GM23338 (cell line): ENCODE data around the gene UVRAG. TPM values are rescaled to one million over a fixed set of nuclear protein-coding genes. Genes with fewer than 3 reads are reported as not detected.

ENCODE experiments used
- ATAC-seq: fragments of 200-7000 bp; cut with Tn5 transposase; 3 replicates; pipeline ENCODE4 v1.9.1; 2020
- DNase-seq: peaks from one replicate; pipeline ENCODE4 v3.0.0-alpha.2; 2015; ENCODE audit warnings: low spot score
- H2AFZ ChIP-seq: fragments of 200-600 bp; sonication (generic); 2 replicates; pipeline ENCODE4 v1.8.0; 2016; ENCODE audit warnings: antibody characterized with exemption, mild to moderate bottlenecking, moderate library complexity
- H3F3A ChIP-seq: fragments of 200-600 bp; sonication (generic); replicated peaks from 2 replicates; pipeline ENCODE4 v1.8.0; 2017; ENCODE audit warnings: antibody characterized with exemption, mixed run types, low read depth
- H3K27ac ChIP-seq: fragments of 200-600 bp; sonication (generic); 2 replicates; pipeline ENCODE4 v1.6.1; 2016; ENCODE audit warnings: low read depth
- H3K27me3 ChIP-seq: fragments of 200-600 bp; sonication (generic); 2 replicates; pipeline ENCODE4 v1.8.0; 2016; ENCODE audit warnings: mild to moderate bottlenecking, mixed run types, moderate library complexity; ENCODE audit not compliant: insufficient read depth
- H3K36me3 ChIP-seq: fragments of 200-600 bp; sonication (generic); 2 replicates; pipeline ENCODE4 v1.8.0; 2016; ENCODE audit warnings: mild to moderate bottlenecking; ENCODE audit not compliant: insufficient read depth
- H3K4me1 ChIP-seq: fragments of 200-600 bp; sonication (generic); 2 replicates; pipeline ENCODE4 v1.8.0; 2016; ENCODE audit warnings: mild to moderate bottlenecking, moderate library complexity; ENCODE audit not compliant: insufficient read depth
- H3K4me2 ChIP-seq: fragments of 200-600 bp; sonication (generic); 2 replicates; pipeline ENCODE4 v1.7.1; 2017; ENCODE audit warnings: mixed run types
- H3K4me3 ChIP-seq: fragments of 200-600 bp; sonication (generic); 2 replicates; pipeline ENCODE4 v1.6.1; 2016; ENCODE audit warnings: mixed run types
- H3K79me2 ChIP-seq: fragments of 200-600 bp; sonication (generic); replicated peaks from 2 replicates; pipeline ENCODE4 v1.8.0; 2017; ENCODE audit warnings: mild to moderate bottlenecking; ENCODE audit not compliant: insufficient read depth
- H3K9me2 ChIP-seq: fragments of 200-600 bp; sonication (generic); 2 replicates; pipeline ENCODE4 v1.8.0; 2017; ENCODE audit not compliant: insufficient read depth
- H4K20me1 ChIP-seq: fragments of 200-600 bp; sonication (generic); replicated peaks from 2 replicates; pipeline ENCODE4 v1.8.0; 2017; ENCODE audit warnings: mild to moderate bottlenecking; ENCODE audit not compliant: insufficient read depth
- H3K27ac Mint-ChIP-seq: 2 replicates; pipeline ENCODE4 v1.8.0; 2020; ENCODE audit warnings: inconsistent platforms, mild to moderate bottlenecking, moderate library complexity, mixed read lengths
- H3K27me3 Mint-ChIP-seq: 3 replicates; pipeline ENCODE4 v1.8.0; 2022; ENCODE audit warnings: low read depth, mild to moderate bottlenecking, moderate library complexity, mixed read lengths, inconsistent platforms; ENCODE audit not compliant: insufficient read depth, poor library complexity
- H3K36me3 Mint-ChIP-seq: 3 replicates; pipeline ENCODE4 v1.8.0; 2021; ENCODE audit warnings: low read depth, mild to moderate bottlenecking, inconsistent platforms, moderate library complexity, mixed read lengths
- H3K4me1 Mint-ChIP-seq: 3 replicates; pipeline ENCODE4 v1.8.0; 2020; ENCODE audit warnings: mild to moderate bottlenecking, inconsistent platforms, mixed read lengths
- H3K4me3 Mint-ChIP-seq: 3 replicates; pipeline ENCODE4 v1.8.0; 2021; ENCODE audit warnings: moderate library complexity, mild to moderate bottlenecking, inconsistent platforms, mixed read lengths
- H3K9me3 Mint-ChIP-seq: 3 replicates; pipeline ENCODE4 v1.8.0; 2020; ENCODE audit warnings: moderate library complexity, mild to moderate bottlenecking, inconsistent platforms, mixed read lengths
- CREB1 ChIP-seq: fragments of 250-450 bp; sonication (Bioruptor Pico); IDR thresholded peaks from 2 replicates; pipeline ENCODE4 v1.5.0; 2020; ENCODE audit warnings: low read depth, mild to moderate bottlenecking, moderate library complexity
- EZH2 ChIP-seq: fragments of 200-600 bp; sonication (generic); IDR thresholded peaks from one replicate; pipeline ENCODE4 v1.8.0; 2017; ENCODE audit warnings: antibody characterized with exemption, mild to moderate bottlenecking, low read depth; ENCODE audit not compliant: unreplicated experiment
- EZH2phosphoT487 ChIP-seq: fragments of 200-600 bp; sonication (generic); IDR thresholded peaks from one replicate; pipeline ENCODE4 v1.8.1; 2018; ENCODE audit warnings: antibody characterized with exemption; ENCODE audit not compliant: unreplicated experiment
- JUNB ChIP-seq: IDR thresholded peaks from one replicate; pipeline ENCODE4 v1.6.1; 2016; ENCODE audit warnings: antibody characterized with exemption; ENCODE audit not compliant: unreplicated experiment
- NANOG ChIP-seq: IDR thresholded peaks from 2 replicates; pipeline ENCODE4 v1.6.1; 2016; ENCODE audit warnings: antibody characterized with exemption, borderline replicate concordance
- POLR2AphosphoS5 ChIP-seq: IDR thresholded peaks from 2 replicates; pipeline ENCODE4 v1.6.1; 2016; ENCODE audit warnings: antibody characterized with exemption, low read depth
- STAT1 ChIP-seq: IDR thresholded peaks from one replicate; pipeline ENCODE4 v1.6.1; 2016; ENCODE audit warnings: antibody characterized with exemption; ENCODE audit not compliant: unreplicated experiment
- ZNF114 ChIP-seq: fragments of 250-450 bp; sonication (Bioruptor Pico); IDR thresholded peaks from 2 replicates; pipeline ENCODE4 v1.5.0; 2020; ENCODE audit warnings: mild to moderate bottlenecking, moderate library complexity
- ZNF331 ChIP-seq: fragments of 250-450 bp; sonication (Bioruptor Pico); IDR thresholded peaks from 2 replicates; pipeline ENCODE4 v1.5.0; 2020; ENCODE audit warnings: low read depth, mild to moderate bottlenecking, moderate library complexity
- polyA plus RNA-seq: library from polyadenylated mRNA; unstranded; fragments of >200 nt; fragmentation: Nextera tagmentation; extraction: Ambion mirVana; gene quantifications from 2 replicates; pipeline ENCODE4 v1.2.1, GENCODE V29; 2016
- total RNA-seq: library from RNA; depleted of rRNA; stranded (reverse); fragments of >200 nt; shearing (Covaris generic); gene quantifications from 2 replicates; pipeline ENCODE4 v1.2.3, GENCODE V29; 2014
- TF ChIP-seq, protein P1 (sequence below), 2 experiments: fragments of 200-600 bp in 1 of 2; sonication (generic) in 1 of 2; conservative IDR thresholded peaks; 2 replicates each; pipeline versions ENCODE4 v1.5.1 to v1.6.1; 2016 to 2017; ENCODE audit warnings: antibody characterized with exemption in 2 of 2, low read depth in 2 of 2, mild to moderate bottlenecking in 2 of 2, moderate library complexity in 1 of 2
- TF ChIP-seq, protein P2 (sequence below): fragments of 250-450 bp; sonication (Bioruptor Pico); IDR thresholded peaks from 2 replicates; pipeline ENCODE4 v1.5.0; 2020; ENCODE audit warnings: mild to moderate bottlenecking, moderate library complexity
- TF ChIP-seq, protein P3 (sequence below): IDR thresholded peaks from 2 replicates; pipeline ENCODE4 v1.6.1; 2016; ENCODE audit warnings: antibody characterized with exemption

The UVRAG gene
- total and polyA plus RNA-seq, 2 experiments from 2014 or later: 15.3 to 17.4 TPM

DNA sequence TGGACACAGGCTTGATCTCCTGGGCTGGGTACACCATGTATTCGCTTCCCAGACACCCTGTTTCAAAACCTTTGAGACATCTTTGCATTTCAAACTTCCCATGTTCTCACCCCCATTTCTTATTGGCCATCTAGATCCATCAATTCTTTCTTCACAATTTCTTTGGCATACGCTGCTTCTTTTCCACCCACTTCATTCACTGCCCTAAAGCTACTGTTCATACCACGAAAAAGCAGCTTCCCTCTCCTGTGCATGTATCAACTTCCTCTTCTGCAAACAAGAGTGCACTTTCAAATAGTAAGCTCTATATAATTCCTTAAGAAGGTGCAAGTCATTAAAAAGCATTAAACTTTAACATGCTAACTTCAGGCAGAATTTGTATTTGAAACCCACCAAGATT, 21.4 kb downstream of the UVRAG start:
- Histone ChIP-seq H3K79me2 (peaks cover 20% of the 10 kb centered on the region), H3K9me2 (no peaks in the 10 kb centered on the region), H3K4me1 (peaks cover 10% of the 10 kb centered on the region; the same call in 1 of the 2 replicates), H3K4me3 (no peak overlapping the region), H4K20me1 (peaks cover 9% of the 10 kb centered on the region; the same call in 1 of the 2 replicates), H2AFZ (no peak overlapping the region), H3K4me2 (no peak overlapping the region), H3K36me3 (0 out of 2 replicates have a peak, but pooled peaks cover 8% of the 10 kb centered on the region), H3K27ac (no peak overlapping the region), H3K27me3 (no peaks in the 10 kb centered on the region), H3F3A (no peaks in the 10 kb centered on the region)
- Mint-ChIP-seq H3K27me3 (peaks cover 2% of the 10 kb centered on the region), H3K4me3 (no peak overlapping the region), H3K36me3 (peaks cover 9% of the 10 kb centered on the region; the same call in 1 of the 3 replicates), H3K27ac (no peak overlapping the region), H3K4me1 (peaks cover 11% of the 10 kb centered on the region; the same call in 2 of the 3 replicates), H3K9me3 (peaks cover 5% of the 10 kb centered on the region; the same call in 2 of the 3 replicates)
- TF ChIP-seq EZH2: no peak
- no peak for ATAC-seq
- no peak for DNase-seq

- H3F3A ChIP-seq: no peaks in the 10 kb centered on the region
- Mint-ChIP-seq H3K27ac (no peak overlapping the region), H3K36me3 (no peaks in the 10 kb centered on the region), H3K4me3 (no peak overlapping the region), H3K4me1 (peaks cover 11% of the 10 kb centered on the region; the same call in 2 of the 3 replicates), H3K9me3 (no peaks in the 10 kb centered on the region), H3K27me3 (no peaks in the 10 kb centered on the region)
- no peaks in the 10 kb centered on the region for H3K9me2 ChIP-seq
- ATAC-seq (no peak), DNase-seq (no peak)
- no peaks in the 10 kb centered on the region for H3K27me3 ChIP-seq
- peaks cover 22% of the 10 kb centered on the region for H3K79me2 ChIP-seq
- peaks cover 9% of the 10 kb centered on the region; the same call in 1 of the 2 replicates for H4K20me1 ChIP-seq
- H2AFZ ChIP-seq: no peak overlapping the region
- no peak overlapping the region for H3K4me2 ChIP-seq
- no peak overlapping the region for H3K27ac ChIP-seq
- no peak overlapping the region for H3K4me3 ChIP-seq
- H3K4me1 ChIP-seq: peaks cover 10% of the 10 kb centered on the region; the same call in 1 of the 2 replicates
- no peaks in the 10 kb centered on the region for H3K36me3 ChIP-seq
- TF ChIP-seq ZNF331 (CRISPR knock-in tag) (no peak), JUNB (no peak), EZH2 (no peak), ZNF114 (CRISPR knock-in tag) (no peak), EZH2phosphoT487 (no peak), STAT1 (no peak), NANOG (no peak), POLR2AphosphoS5 (no peak), CREB1 (no peak)
- TF ChIP-seq, protein P1, sequence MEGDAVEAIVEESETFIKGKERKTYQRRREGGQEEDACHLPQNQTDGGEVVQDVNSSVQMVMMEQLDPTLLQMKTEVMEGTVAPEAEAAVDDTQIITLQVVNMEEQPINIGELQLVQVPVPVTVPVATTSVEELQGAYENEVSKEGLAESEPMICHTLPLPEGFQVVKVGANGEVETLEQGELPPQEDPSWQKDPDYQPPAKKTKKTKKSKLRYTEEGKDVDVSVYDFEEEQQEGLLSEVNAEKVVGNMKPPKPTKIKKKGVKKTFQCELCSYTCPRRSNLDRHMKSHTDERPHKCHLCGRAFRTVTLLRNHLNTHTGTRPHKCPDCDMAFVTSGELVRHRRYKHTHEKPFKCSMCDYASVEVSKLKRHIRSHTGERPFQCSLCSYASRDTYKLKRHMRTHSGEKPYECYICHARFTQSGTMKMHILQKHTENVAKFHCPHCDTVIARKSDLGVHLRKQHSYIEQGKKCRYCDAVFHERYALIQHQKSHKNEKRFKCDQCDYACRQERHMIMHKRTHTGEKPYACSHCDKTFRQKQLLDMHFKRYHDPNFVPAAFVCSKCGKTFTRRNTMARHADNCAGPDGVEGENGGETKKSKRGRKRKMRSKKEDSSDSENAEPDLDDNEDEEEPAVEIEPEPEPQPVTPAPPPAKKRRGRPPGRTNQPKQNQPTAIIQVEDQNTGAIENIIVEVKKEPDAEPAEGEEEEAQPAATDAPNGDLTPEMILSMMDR (conservative IDR thresholded peaks at IDR 0.05; ENCODE audit: low read depth in 2 of 2): no peak
- TF ChIP-seq, protein P2, sequence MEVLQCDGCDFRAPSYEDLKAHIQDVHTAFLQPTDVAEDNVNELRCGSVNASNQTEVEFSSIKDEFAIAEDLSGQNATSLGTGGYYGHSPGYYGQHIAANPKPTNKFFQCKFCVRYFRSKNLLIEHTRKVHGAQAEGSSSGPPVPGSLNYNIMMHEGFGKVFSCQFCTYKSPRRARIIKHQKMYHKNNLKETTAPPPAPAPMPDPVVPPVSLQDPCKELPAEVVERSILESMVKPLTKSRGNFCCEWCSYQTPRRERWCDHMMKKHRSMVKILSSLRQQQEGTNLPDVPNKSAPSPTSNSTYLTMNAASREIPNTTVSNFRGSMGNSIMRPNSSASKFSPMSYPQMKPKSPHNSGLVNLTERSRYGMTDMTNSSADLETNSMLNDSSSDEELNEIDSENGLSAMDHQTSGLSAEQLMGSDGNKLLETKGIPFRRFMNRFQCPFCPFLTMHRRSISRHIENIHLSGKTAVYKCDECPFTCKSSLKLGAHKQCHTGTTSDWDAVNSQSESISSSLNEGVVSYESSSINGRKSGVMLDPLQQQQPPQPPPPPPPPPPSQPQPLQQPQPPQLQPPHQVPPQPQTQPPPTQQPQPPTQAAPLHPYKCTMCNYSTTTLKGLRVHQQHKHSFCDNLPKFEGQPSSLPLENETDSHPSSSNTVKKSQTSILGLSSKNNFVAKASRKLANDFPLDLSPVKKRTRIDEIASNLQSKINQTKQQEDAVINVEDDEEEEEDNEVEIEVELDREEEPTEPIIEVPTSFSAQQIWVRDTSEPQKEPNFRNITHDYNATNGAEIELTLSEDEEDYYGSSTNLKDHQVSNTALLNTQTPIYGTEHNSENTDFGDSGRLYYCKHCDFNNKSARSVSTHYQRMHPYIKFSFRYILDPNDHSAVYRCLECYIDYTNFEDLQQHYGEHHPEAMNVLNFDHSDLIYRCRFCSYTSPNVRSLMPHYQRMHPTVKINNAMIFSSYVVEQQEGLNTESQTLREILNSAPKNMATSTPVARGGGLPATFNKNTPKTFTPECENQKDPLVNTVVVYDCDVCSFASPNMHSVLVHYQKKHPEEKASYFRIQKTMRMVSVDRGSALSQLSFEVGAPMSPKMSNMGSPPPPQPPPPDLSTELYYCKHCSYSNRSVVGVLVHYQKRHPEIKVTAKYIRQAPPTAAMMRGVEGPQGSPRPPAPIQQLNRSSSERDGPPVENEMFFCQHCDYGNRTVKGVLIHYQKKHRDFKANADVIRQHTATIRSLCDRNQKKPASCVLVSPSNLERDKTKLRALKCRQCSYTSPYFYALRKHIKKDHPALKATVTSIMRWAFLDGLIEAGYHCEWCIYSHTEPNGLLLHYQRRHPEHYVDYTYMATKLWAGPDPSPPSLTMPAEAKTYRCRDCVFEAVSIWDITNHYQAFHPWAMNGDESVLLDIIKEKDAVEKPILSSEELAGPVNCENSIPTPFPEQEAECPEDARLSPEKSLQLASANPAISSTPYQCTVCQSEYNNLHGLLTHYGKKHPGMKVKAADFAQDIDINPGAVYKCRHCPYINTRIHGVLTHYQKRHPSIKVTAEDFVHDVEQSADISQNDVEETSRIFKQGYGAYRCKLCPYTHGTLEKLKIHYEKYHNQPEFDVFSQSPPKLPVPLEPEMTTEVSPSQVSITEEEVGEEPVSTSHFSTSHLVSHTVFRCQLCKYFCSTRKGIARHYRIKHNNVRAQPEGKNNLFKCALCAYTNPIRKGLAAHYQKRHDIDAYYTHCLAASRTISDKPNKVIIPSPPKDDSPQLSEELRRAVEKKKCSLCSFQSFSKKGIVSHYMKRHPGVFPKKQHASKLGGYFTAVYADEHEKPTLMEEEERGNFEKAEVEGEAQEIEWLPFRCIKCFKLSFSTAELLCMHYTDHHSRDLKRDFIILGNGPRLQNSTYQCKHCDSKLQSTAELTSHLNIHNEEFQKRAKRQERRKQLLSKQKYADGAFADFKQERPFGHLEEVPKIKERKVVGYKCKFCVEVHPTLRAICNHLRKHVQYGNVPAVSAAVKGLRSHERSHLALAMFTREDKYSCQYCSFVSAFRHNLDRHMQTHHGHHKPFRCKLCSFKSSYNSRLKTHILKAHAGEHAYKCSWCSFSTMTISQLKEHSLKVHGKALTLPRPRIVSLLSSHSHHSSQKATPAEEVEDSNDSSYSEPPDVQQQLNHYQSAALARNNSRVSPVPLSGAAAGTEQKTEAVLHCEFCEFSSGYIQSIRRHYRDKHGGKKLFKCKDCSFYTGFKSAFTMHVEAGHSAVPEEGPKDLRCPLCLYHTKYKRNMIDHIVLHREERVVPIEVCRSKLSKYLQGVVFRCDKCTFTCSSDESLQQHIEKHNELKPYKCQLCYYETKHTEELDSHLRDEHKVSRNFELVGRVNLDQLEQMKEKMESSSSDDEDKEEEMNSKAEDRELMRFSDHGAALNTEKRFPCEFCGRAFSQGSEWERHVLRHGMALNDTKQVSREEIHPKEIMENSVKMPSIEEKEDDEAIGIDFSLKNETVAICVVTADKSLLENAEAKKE (CRISPR knock-in tag): no peak
- TF ChIP-seq, protein P3, sequence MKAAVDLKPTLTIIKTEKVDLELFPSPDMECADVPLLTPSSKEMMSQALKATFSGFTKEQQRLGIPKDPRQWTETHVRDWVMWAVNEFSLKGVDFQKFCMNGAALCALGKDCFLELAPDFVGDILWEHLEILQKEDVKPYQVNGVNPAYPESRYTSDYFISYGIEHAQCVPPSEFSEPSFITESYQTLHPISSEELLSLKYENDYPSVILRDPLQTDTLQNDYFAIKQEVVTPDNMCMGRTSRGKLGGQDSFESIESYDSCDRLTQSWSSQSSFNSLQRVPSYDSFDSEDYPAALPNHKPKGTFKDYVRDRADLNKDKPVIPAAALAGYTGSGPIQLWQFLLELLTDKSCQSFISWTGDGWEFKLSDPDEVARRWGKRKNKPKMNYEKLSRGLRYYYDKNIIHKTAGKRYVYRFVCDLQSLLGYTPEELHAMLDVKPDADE: no peak
Observed at GRCh38 chr11:75839851-75840250, 24.8 kb downstream of the UVRAG start.
